ENCODE results near the gene PES1. TPM values are rescaled to one million over a fixed set of nuclear protein-coding genes. Genes with fewer than 3 reads are reported as not detected.
"Not testable (repeated sequence)": the region's sequence is repeated elsewhere in the genome, so short reads cannot be mapped to it uniquely, and the experiment has no call there.

Gene PES1
- total and polyA plus RNA-seq, 4 donors = 31.7 to 52.3 (median 39.5) TPM

DNA sequence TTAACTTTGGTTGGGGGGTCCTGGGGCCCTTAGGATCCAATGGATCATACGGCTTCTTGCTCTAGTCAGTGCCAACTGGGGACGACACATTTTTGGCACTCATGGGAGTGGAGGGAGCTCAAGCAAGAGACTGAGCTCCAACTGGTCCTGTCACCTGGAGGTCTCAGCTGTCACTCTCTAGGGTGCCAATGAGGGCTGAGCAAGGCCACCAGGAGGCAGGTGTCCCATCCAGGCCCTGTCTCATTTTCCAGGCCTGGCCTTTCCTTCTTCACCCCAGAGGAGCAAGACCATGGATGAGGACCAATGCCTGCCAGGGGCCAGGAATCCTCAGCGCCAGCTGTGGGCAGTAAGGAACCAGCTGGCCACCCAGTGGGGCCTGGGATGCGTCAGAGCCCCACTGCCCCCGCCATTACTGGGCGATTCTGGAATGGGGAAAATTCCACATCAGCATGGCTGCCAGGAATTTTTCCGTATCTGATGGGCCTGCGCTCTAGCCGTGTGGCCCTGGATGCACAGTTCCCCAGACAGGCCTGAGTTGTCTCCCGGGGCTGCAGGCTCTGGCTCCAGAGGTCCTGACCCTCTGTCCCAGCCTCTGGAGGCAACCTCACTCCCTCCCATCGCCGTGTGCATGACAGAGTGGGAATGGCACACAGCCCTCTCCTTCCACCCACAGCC, 16.6 kb downstream of the PES1 start:
- 10 to 16% methylated on average over 12 of the region's 12 CpGs for WGBS, 2 donors
- Histone ChIP-seq H3K36me3 (ENCODE audit: control insufficient read depth in 1 of 2, insufficient read depth in 2 of 2, low read length in 1 of 2) (peaks cover 0 to 4% of the 10 kb centered on the region in 2 donors), H3K4me1 (ENCODE audit: control insufficient read depth in 1 of 2, insufficient read depth in 2 of 2, low read length in 2 of 2) (peaks cover 0 to 3% of the 10 kb centered on the region in 2 donors), H3K4me3 (ENCODE audit: low read length in 2 of 2) (peak overlapping the region; percentile 3 to 24), H3K9me3 (ENCODE audit: control insufficient read depth, low read length) (no peaks in the 10 kb centered on the region), H3K27me3 (ENCODE audit: control insufficient read depth in 1 of 2, insufficient read depth in 2 of 2, low read length in 1 of 2) (no peaks in the 10 kb centered on the region), H3K27ac (ENCODE audit: low read depth in 1 of 2, low read length in 2 of 2) (peak overlapping the region in 1 of 2 donors; percentile 77)
- ATAC-seq (ENCODE audit: low FRiP score) (peak; percentile 72), DNase-seq (peak; percentile 81 to 84)
- intact Hi-C loops (cut with DNase I) = no loop called here

DNA sequence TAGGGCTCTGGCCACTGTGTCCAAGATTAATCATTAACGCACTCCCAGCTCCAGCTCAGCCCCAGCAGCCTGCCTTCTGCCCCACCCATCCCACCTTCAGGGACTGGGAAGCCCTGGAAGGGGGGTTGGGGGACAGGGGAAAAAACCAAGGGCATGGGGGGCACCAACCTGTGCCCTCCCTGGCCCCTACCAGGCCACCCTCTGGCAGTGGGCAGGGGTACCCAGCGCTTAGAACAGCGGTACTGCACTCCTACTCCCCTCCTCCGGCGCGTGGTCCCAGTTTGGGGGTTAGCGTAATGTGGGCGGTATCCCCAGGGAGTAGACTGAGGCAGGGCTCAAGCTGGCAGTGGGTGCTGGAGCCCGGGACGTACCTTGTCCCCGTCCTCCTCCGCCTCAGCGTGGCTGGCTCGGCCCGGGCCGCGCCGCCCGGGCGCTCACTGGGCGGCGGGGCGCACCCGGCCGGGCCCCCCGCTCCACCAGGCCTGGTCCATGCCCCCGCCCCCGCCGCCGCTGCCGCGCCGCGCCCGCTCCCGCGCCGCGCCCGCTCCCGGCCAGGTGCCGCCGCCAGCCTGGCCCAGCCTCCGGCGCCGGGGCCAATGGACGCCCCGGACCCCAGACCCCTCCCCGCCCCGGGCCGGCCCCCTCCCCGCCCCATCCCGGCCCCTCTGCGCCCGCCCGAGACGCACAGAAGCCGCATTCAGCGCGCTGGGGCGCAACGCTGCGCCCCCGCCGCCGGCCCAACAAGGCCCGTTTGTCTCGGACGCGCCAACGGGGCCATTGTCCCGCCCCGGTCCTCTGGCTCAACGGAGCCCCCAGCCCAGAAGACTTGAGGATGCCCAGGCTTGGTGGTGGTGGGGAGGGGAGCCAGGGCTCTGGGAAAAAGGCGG, 17.4 kb downstream of the PES1 start, which contains the start of gene GAL3ST1:
Gene GAL3ST1 (minus strand): TSS at position 571 of the 887 bp plus-strand sequence. CDS start 17,273 bp downstream, outside the sequence.
- Histone ChIP-seq H3K36me3 (ENCODE audit: control insufficient read depth in 1 of 2, insufficient read depth in 2 of 2, low read length in 1 of 2) (peaks cover 0 to 4% of the 10 kb centered on the region in 2 donors), H3K27ac (ENCODE audit: low read depth in 1 of 2, low read length in 2 of 2) (peak within 1 kb of the TSS in 1 of 2 donors; percentile 77), H3K9me3 (ENCODE audit: control insufficient read depth, low read length) (no peaks in the 10 kb centered on the region), H3K4me1 (ENCODE audit: control insufficient read depth in 1 of 2, insufficient read depth in 2 of 2, low read length in 2 of 2) (peaks cover 0 to 3% of the 10 kb centered on the region in 2 donors), H3K27me3 (ENCODE audit: control insufficient read depth in 1 of 2, insufficient read depth in 2 of 2, low read length in 1 of 2) (no peaks in the 10 kb centered on the region), H3K4me3 (ENCODE audit: low read length in 2 of 2) (peak within 1 kb of the TSS; percentile 3 to 24)
- intact Hi-C loops (cut with DNase I) = no loop called here
- DNase-seq (no peak), ATAC-seq (ENCODE audit: low FRiP score) (no peak)
- WGBS, 2 donors = 4 to 9% methylated on average over 33 to 75 of the region's 75 CpGs

DNA sequence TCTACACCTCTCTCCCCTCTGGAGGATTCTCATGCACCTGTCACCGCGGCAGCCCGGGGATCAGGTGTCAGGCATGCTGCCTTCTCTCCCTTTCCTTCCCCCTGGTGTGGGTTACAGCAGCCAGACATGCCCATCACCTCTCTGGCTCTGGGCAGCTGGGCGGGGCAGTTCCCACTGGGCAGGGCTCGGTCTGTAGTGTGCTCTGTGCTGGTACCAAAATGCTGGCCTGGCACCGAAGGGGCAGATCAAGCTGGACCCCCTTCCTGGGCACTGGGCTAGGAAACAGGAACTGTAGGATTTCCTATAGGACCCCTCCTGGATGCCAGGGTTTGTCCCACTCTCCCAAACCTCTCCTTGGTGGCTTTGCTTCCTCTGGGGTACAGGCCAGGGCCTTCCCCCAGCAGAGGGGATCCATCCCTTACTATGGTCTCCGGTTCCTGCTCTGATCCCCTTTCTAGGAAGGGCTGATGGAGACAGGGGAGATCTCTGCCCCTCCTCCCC, 18.1 kb downstream of the PES1 start:
- Histone ChIP-seq H3K27ac (ENCODE audit: low read depth in 1 of 2, low read length in 2 of 2) (no peak overlapping the region), H3K4me3 (ENCODE audit: low read length in 2 of 2) (no peak overlapping the region), H3K4me1 (ENCODE audit: control insufficient read depth in 1 of 2, insufficient read depth in 2 of 2, low read length in 2 of 2) (peaks cover 0 to 3% of the 10 kb centered on the region in 2 donors), H3K9me3 (ENCODE audit: control insufficient read depth, low read length) (no peaks in the 10 kb centered on the region), H3K36me3 (ENCODE audit: control insufficient read depth in 1 of 2, insufficient read depth in 2 of 2, low read length in 1 of 2) (no peaks in the 10 kb centered on the region), H3K27me3 (ENCODE audit: control insufficient read depth in 1 of 2, insufficient read depth in 2 of 2, low read length in 1 of 2) (no peaks in the 10 kb centered on the region)
- no peak for DNase-seq
- intact Hi-C loops (cut with DNase I) = no loop called here
- no peak for ATAC-seq (ENCODE audit: low FRiP score)
- 60 to 61% methylated on average over 7 of the region's 7 CpGs for WGBS, 2 donors

DNA sequence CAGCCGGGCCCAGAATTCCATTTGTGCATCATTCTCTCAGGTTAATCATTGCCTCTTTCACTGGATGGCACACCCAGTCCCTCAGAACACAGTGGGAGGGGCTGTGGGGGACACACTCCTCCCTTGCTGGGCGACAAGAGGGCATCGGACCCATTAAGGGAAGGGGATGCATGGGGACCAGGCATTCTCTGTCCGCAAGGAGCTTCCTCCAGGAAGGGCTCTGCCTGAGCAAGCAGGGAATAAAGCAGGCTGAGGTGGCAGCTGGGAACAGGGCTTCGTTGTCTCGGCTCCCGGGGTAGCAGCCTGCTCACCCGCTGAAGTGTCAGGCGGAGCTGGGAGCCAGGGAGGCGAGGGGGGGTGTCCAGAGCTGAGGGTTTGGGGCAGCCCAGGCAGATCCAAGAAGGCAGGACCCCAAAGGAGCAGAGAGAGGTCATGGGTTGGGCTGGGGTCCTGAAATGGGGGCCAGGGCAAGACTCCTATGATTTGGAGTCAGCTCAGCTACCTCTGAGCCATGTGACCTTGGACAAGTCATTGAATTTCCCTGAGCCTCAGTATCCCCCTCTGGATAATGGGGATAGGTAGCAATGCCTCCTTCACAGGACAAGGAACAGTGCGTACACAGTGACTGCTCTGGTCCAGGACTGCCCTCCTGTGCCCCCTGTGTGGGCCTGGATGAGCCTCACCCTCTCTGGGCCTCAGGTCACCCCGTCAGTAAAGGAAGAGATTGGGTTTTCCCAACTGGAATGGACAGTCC, 18.7 kb downstream of the PES1 start:
- DNase-seq (no peak), ATAC-seq (ENCODE audit: low FRiP score) (no peak)
- H3K27me3 ChIP-seq (ENCODE audit: control insufficient read depth in 1 of 2, insufficient read depth in 2 of 2, low read length in 1 of 2) = no peaks in the 10 kb centered on the region
- H3K4me1 ChIP-seq (ENCODE audit: control insufficient read depth in 1 of 2, insufficient read depth in 2 of 2, low read length in 2 of 2) = peaks cover 0 to 3% of the 10 kb centered on the region in 2 donors
- no peak overlapping the region for H3K27ac ChIP-seq (ENCODE audit: low read depth in 1 of 2, low read length in 2 of 2)
- H3K9me3 ChIP-seq (ENCODE audit: control insufficient read depth, low read length) = no peaks in the 10 kb centered on the region
- intact Hi-C loops (cut with DNase I) = no loop called here
- H3K36me3 ChIP-seq (ENCODE audit: control insufficient read depth in 1 of 2, insufficient read depth in 2 of 2, low read length in 1 of 2) = no peaks in the 10 kb centered on the region
- WGBS, 2 donors = 38 to 44% methylated on average over 12 of the region's 12 CpGs
- H3K4me3 ChIP-seq (ENCODE audit: low read length in 2 of 2) = no peak overlapping the region

DNA sequence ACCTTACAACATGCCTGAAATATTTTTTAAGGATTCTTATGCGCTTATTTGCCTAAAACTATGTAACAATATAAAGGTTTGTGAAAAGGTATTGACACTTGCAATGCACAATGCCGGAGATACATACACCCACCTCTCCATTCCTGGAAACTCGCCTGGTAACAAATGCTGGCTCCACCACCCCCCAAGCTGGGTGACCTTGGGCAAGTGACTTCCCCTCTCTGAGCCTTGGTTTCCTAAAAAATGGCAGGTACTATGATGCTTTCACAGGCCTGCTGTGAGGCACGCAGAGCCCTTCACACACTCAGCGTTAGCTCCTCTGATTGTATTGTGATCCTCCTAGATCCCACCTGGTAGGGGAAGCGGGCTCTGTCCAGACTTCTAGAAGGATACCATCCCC, 19.5 kb downstream of the PES1 start:
- Histone ChIP-seq H3K36me3 (ENCODE audit: control insufficient read depth in 1 of 2, insufficient read depth in 2 of 2, low read length in 1 of 2) (no peaks in the 10 kb centered on the region), H3K9me3 (ENCODE audit: control insufficient read depth, low read length) (no peaks in the 10 kb centered on the region), H3K27ac (ENCODE audit: low read depth in 1 of 2, low read length in 2 of 2) (no peak overlapping the region), H3K4me3 (ENCODE audit: low read length in 2 of 2) (no peak overlapping the region), H3K27me3 (ENCODE audit: control insufficient read depth in 1 of 2, insufficient read depth in 2 of 2, low read length in 1 of 2) (no peaks in the 10 kb centered on the region), H3K4me1 (ENCODE audit: control insufficient read depth in 1 of 2, insufficient read depth in 2 of 2, low read length in 2 of 2) (peaks cover 0 to 3% of the 10 kb centered on the region in 2 donors)
- intact Hi-C loops (cut with DNase I) = no loop called here
- no peak for DNase-seq
- 78 to 84% methylated on average over 6 of the region's 6 CpGs for WGBS, 2 donors
- ATAC-seq (ENCODE audit: low FRiP score) = no peak

DNA sequence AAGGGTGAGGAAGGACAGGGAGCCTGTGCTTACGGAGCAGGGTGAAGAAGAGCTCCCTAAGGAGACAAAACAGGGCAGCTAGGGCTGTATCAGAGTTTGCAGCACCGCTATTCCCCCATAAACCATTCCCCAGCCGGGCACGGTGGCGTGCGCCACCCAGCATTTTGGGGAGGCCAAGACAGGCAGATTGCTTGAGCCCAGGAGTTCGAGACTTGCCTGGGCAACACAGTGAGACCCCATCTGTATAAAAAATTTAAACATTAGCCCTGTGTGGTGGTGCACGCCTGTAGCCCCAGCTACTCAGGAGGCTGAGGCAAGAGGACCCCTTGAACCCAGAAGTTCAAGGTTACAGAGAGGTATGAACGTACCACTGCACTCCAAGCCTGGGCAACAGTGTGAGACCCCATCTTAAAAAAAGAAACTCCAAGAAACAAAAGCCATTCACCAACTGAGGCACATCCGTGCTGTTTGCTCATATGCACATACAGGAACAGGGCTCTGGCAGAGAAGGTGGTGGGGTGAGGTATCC, 22.0 kb downstream of the PES1 start:
- intact Hi-C loops (cut with DNase I) = no loop called here

DNA sequence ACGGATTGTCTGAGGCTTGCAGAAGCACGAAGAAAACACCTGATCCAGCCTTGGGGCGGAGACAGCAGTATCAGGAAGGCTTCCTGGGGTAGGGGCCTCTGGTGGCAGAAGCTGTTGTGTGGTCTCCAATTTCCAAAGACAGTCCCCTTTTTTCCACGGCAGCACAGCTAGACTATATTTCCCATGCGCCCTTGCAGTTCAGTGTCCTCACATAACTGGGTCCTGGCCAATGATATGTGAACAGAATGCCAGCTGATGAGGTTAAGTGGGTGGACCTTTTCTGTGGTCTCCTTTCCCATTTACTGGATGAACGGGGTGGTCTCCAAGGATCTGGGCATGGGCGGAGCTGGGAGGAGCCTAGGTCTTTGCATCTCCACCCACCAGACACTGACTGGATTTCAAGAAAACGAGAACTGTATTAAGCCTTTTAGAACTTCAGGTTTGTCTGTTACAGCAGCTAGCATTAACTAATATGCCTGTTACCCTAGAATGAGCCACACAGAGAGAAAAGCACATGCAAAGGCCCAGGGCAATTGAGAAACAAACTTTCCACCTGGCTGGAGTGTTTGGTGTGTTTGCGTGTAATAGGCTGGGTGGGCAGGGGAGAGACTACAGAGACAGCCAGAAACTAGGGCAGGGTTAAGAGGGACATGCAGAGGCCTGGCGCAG, 23.4 kb downstream of the PES1 start:
- Histone ChIP-seq H3K4me1 (ENCODE audit: control insufficient read depth in 1 of 2, insufficient read depth in 2 of 2, low read length in 2 of 2) (no peaks in the 10 kb centered on the region), H3K27ac (ENCODE audit: low read depth in 1 of 2, low read length in 2 of 2) (no peak overlapping the region), H3K4me3 (ENCODE audit: low read length in 2 of 2) (no peak overlapping the region), H3K27me3 (ENCODE audit: control insufficient read depth in 1 of 2, insufficient read depth in 2 of 2, low read length in 1 of 2) (no peaks in the 10 kb centered on the region), H3K9me3 (ENCODE audit: control insufficient read depth, low read length) (no peaks in the 10 kb centered on the region), H3K36me3 (ENCODE audit: control insufficient read depth in 1 of 2, insufficient read depth in 2 of 2, low read length in 1 of 2) (no peaks in the 10 kb centered on the region)
- DNase-seq = no peak
- intact Hi-C loops (cut with DNase I) = no loop called here
- 70 to 72% methylated on average over 10 of the region's 10 CpGs for WGBS, 2 donors
- no peak for ATAC-seq (ENCODE audit: low FRiP score)

More for the DNA sequence above, 22.0 kb downstream of the PES1 start:
- Histone ChIP-seq H3K4me1 (ENCODE audit: control insufficient read depth in 1 of 2, insufficient read depth in 2 of 2, low read length in 2 of 2) (no peaks in the 10 kb centered on the region), H3K4me3 (ENCODE audit: low read length in 2 of 2) (no peak overlapping the region), H3K36me3 (ENCODE audit: control insufficient read depth in 1 of 2, insufficient read depth in 2 of 2, low read length in 1 of 2) (no peaks in the 10 kb centered on the region), H3K9me3 (ENCODE audit: control insufficient read depth, low read length) (no peaks in the 10 kb centered on the region), H3K27me3 (ENCODE audit: control insufficient read depth in 1 of 2, insufficient read depth in 2 of 2, low read length in 1 of 2) (no peaks in the 10 kb centered on the region), H3K27ac (ENCODE audit: low read depth in 1 of 2, low read length in 2 of 2) (no peak overlapping the region)
- DNase-seq (no peak), ATAC-seq (ENCODE audit: low FRiP score) (no peak)
- 91 to 95% methylated on average over 10 of the region's 10 CpGs for WGBS, 2 donors

DNA sequence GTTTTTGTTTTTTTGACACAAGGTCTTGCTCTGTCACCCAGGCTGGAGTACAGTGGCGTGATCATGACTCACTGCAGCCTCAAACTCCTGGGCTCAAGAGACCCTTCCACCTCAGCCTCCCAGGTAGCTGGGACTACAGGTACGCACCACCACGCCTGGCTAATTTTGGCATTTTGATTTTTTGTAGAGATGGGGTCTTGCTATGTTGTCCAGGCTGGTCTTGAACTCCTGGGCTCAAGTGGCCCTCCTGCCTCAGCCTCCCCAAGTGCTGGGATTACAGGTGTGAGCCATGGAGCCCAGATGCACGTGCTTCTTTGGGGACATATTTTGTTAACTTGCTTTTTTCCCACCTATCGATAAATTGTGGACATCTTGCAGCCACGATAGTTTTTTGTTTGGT, 24.4 kb downstream of the PES1 start:
- H3K36me3 ChIP-seq (ENCODE audit: control insufficient read depth in 1 of 2, insufficient read depth in 2 of 2, low read length in 1 of 2); H3K4me3 ChIP-seq (ENCODE audit: low read length in 2 of 2); H3K4me1 ChIP-seq (ENCODE audit: control insufficient read depth in 1 of 2, insufficient read depth in 2 of 2, low read length in 2 of 2); ATAC-seq (ENCODE audit: low FRiP score); H3K9me3 ChIP-seq (ENCODE audit: control insufficient read depth, low read length); intact Hi-C loops (cut with DNase I); DNase-seq; H3K27me3 ChIP-seq (ENCODE audit: control insufficient read depth in 1 of 2, insufficient read depth in 2 of 2, low read length in 1 of 2); H3K27ac ChIP-seq (ENCODE audit: low read depth in 1 of 2, low read length in 2 of 2): not testable (repeated sequence)
- WGBS, 2 donors = 90 to 92% methylated on average over 6 of the region's 6 CpGs

Measured in aorta (tissue), 5 donors.